ENCODE results near the gene IBA57.

Gene IBA57

DNA sequence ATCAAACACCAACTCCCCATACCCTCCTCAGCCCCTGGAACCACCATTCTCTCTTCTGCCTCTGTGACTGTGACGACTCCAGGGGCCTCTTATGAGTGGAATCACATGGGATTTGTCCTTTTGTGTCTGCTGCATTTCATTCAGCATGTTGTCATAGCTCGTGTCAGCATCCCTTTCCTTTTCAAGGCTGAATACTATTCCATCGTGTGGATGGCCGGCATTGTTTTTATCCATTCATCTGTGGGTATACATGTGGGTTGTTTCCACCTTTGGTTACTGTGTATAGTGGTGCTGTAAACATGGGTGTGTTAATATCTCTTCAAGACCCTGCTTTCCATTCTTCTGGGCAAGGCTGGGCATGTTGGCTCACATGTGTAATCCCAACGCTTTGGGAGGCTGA, 25.2 kb downstream of the IBA57 start:
- DNase-seq (ENCODE audit: low spot score): no peak

DNA sequence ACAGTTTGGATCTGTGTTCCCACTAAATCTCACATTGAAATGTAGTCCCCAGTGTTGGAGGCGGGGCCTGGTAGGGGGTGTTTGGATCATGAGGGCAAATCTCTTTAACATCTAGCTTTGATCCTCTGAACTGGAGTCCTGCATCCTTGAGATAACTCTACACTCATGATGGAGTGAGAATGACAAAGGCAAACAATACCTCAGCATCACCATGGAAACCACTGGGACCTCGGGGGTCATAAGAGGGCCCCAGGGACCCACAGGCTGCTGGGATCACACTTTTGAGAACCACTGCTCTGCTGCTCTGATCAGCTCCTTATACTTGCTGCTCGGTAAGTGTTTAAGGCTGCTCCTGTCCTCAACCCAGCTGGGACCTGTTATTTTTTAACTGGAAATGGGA, 28.8 kb downstream of the IBA57 start:
- no peak for DNase-seq (ENCODE audit: low spot score)

DNA sequence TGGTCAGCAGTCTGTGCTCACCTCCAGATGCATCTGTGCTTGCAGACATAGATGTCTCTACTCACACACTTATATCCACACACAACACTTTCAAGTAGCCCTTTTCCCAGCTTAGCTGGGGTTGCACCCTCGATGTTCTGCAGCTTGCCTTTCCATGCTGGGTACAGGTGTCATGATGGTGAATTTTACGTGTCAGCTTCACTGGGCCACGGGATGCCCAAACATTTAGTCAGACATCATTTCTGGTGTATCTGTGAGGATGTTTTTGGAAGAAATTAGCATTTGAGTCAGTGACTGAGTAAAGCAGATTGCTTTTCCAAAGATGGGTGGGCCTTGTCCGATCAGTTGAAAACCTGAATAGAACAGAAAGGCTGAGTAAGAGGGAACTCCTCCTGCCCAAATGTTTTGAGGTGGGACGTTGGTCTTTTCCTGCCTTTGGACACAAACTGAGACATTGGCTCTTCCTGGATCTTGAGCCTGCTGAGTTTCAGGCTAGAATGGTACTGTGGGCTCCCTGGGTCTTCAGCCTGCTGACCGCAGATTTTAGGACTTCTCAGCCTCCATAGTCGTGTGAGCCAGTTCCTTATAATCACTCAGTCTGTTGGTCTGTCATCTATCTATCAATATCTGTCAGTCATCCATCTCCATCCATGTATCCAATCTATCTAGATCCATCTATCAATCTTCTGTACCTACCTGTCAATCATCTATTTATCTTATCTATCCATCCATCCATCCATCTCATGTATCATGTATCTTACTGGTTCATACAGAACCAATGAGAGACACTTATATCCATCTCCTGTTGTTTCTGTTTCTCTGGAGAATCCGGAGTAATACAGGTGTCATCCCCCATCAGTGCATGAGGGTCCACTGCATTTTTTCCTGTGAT, 29.6 kb downstream of the IBA57 start:
- no peak for DNase-seq (ENCODE audit: low spot score)

DNA sequence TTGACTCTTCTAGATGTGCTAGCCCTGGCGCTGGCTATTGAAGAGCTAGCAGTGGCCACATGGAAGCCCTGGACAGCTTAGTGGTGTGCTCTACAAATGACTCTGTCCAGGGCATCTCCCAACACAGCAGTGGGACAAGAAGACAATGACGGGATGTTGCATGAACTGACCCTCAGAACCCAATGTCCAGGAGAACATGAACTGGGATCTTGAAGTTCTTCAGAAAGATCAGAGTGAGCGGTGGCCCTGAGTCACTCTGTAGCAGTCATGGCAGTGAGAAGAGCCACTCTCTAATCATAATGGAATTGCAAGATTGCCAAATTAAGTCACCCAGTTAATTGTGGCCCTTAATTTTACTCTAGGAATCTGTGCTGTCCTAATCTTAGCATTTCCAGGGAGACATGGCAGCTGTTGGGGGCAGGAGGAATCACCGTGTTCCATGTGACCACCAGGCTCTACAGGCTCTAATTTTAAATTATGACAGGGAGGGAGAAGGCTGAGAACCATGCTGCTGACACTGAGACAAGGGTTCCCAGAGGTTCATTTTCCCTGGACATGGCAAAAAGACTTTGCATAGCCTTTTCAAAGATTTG, 32.0 kb downstream of the IBA57 start:
- no peak for DNase-seq (ENCODE audit: low spot score)

DNA sequence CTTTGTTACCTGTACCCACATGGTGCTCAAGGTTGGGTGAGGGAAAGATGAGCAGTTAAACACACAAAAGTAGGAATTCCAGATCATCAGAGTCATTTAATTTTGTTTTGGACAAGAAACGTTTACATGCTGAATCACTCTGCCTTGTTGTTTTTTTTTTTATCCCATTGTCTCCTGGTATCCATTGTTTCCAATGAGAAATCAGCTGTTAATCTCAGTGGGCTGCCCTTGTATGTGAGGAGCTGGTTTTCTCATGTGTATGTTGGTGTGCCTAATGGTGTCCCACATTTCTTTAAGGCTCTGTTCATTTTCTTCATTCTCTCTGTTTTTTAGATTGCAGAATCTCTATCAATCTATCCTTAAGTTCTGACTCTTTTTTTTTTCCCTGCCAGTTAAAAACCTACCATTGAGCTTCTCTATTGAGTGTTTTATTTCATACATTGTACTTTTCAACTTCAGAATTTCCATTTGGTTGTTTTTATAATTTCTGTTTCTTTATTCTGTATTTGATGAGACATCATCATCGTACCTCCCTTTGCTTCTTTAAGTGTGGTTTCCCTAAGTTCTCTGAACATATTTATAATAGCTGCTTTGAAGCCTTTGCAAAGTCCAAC, 33.5 kb downstream of the IBA57 start:
- no peak for DNase-seq (ENCODE audit: low spot score)

DNA sequence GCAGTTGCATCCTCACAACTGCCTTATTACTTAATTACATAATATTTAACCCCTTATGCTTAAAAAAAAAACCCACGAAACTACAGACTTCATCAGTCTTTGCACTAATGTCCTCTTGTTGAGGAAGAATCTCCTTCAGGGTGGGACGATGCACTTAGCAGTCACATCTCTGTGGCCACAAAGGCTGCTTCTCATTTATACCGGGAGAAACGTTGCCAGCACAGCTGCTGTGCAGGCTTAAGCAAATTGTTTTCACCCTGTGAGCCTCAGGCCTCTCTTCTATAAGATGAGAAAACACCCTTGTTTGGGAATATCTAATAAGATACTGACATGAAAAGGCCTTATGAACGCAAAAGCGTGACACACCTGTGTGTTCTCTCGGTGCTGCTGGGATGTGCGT, 39.4 kb downstream of the IBA57 start:
- DNase-seq (ENCODE audit: low spot score): no peak

DNA sequence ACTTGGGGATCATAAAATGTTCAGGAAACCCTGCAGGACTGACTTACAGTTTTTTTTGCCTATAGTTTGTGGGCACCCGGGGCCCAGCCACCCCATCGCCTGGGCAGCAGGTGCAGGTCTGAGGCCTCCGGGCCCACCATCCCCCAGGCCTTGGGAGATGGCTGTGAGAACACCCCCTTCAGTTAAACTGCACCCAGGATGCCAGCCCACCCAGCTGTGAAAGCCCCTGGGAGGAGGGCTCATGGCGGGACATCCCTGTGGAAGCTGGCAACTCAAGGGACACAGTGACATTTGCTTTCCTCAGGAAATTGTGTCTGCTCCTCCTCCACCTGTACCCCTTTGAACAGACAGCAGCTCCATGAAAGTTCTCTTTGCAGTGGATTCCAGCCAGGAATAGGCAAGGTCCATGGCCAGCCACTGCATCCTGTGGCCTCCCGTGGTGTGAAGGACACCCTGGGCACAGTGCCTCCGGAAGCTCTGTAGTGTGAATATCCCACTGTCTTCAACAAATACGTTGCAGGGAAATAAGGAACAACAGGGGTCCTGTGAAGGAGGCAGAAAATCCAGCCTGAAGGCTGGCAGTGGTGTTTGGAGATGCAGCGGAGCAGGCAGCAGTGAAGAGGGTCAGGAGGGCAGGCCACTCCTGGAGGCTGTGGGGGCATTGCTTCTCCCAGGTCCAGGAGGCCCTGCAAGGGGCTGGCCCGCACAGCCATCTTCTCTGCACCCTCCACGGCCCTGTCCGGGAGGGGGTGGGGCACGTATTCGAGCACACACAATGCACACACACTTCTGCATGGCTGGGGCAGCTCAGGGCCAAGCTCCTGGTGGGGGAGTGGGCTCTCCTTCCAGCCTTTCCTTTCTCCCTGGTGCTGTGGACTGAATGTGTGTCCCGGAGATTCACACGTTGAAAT, 40.2 kb downstream of the IBA57 start:
- DNase-seq (ENCODE audit: low spot score): no peak

DNA sequence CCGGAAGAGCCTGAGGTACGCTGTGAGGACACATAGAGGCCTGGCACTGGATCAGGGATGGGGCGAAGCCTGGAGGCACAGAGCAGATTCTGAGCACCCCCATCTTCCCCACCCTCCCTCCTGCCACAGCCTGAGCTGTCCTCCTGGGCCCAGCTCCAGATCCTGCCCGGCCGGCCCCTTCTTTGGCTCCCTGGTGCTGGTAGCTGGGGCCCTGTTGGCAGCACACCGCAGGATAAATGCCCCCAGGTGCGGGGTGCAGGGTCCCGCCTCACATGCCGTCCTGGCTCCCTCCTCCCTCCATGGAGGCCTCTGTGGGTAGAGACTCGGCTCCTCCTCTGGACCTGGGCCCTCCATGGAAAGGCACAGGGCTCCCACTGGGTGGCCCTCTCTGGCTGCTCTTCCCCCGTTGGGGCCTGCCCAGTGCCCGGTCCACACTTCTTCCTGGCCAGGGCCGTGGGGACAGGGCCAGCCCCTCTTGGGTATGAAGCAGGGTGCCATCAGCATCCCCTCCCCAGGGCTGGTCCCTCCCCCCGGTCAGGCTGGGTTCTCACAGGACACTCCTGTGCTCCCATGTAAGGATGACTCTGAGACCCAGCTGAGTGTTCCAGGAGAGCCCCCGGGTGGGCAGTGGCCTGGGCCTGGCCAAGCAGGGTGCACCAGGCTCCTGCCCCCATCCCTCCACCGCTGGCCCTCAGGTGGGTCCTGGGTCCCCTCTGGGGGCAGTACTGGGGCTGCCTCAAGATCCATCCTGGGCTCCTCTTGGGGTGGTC, 41.2 kb downstream of the IBA57 start:
- no peak for DNase-seq (ENCODE audit: low spot score)

DNA sequence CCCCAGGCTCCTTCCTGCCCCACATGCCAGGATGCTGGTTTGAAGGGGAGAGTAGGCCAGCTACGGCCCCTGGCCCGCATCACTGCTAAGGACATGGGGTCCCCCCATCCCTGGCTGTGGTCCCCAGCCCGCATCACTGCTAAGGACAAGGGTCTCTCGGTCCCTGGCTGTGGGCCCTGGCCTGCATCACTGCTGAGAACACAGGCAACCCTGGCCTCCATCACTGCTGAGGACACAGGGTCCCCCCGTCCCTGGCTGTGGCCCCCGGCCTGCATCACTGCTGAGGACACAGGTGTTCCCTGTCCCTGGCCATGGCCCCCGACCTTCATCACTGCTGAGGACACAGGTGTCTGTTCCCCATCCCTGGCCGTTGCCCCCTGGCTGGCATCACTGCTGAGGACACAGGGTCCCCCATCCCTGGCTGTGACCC, 41.8 kb downstream of the IBA57 start:
- no peak for DNase-seq (ENCODE audit: low spot score)

DNA sequence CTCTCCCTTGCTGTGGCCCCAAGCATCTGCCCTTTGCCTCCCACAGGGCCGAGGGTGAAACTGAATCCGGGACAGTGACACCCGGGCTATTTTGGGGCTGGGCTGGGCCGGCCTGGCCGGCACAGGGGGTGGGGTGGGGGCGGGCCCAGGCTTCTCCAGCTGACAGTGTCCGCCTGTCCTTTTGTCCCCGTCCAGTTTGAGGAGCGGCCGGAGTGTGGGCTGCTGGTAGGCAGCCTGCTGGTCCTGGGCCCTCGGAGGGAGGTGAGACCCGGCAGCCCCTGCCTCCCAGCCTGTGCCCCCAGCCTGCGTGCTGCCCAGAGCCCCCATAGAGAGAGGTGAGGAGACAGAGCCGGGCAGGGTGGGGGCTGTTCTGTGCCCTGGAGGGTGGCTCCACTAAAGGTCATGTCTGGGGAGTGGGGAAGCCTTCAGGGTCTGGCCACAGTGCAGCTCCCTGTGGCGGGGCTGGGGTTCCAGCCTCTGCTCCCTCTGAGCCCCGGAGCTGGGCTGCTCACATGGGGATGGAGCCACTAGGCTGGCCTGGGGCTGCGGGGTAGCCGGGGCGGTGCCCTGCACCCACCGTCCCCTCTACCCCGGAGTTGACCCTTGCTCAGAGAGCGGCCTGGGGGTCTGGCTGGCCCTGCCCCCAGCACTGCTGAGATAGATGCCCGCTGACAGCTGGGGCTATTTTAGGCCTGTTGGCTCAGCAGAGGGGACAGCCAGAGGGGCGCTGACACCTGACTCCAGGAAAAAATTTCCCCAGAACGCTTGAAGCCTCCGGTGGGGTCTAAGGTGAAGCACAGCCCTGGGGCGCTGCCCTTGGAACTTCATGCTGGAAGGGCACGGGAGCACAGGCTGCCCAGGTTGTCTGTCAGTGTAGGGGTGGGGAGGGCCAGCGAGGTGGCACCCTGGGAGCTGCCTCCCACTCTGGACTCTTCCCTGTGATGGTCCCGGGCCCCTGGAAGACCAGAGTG, 42.5 kb downstream of the IBA57 start, which contains the start of gene OBSCN:
OBSCN (plus strand) TSS at position 194 of the 971 bp plus-strand sequence. CDS start 3,740 bp downstream, outside the sequence.
- DNase-seq (ENCODE audit: low spot score): no peak

DNA sequence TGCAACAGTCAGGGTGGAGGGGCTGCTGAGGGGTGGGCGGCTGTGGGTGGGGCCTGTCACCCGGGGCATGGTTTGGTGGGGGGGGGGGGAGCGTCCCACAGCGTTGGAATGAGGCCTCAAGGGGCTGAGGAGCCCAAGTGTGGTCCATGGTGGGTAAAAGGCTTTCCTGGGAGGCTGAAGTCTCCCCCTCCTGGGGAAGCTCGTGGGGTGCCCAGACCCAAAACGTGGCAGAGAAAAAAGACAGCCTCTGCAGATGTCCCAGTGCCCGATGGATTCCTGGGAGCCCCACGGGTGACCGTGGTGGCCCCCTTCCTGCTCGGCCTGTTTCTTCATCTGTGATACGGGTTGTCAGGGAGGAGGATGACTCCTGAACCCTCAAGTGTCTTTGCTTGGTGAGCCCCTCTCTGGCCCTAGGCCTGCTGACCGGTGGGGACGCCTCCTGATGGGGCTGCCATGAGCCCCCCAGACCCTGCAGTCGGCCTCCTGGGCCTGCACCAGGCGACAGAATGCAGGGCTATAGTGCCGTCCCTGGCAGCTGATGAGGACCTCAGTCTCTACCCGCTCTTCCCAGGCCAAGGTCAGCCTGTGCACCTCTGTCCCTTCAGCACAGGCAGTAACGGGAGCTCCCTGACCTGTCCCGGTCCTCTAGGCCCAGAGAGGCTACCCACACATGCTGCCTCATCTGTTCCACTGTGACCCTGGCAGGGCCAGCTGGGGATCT, 43.4 kb downstream of the IBA57 start:
- no peak for DNase-seq (ENCODE audit: low spot score)

DNA sequence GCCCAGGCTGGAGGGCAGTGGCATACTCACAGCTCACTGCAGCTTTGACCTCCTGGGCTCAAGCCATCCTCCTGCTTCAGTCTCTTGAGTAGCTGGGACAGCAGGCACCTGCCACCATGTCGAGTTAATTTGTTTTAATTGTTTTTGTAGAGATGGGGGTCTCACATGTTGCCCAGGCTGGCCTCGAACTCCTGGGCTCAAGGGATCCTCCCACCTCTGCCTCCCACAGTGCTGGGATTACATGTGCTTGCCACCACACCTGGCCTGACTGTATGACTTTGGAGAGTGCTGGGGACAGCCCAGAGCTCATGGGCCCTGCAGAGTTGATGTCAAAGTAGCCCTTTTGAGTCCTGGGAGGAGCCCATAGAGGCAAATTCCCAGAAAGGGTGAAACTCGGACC, 44.1 kb downstream of the IBA57 start:
- no peak for DNase-seq (ENCODE audit: low spot score)

DNA sequence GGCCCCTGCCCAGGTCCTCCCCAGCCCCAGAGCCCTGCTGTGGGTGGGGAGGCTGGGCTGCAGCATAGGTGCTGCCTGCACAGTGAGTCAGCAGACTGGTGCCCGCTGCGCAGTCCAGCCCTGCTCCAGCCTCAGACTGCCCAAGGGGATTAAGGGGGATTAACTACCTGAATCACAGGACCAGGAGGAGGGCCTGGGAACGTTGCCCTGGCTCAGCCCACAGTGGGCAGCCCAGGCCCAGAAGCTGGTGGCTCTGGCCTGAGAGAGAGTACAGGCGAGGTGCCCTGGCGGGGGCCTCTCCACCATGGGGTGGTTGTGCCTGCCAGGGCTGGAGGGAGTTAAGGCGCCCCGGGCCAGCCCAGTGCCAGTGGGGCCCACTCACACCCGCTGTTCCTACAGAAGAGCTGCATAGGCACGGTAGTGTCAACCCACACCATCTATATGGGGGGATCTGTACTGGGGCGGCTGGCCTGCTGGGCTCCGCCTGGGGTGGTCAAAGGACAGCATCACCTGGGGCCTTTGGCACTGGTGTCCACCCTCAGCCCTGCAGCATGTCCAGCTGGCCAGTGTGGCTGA, 44.6 kb downstream of the IBA57 start:
- DNase-seq (ENCODE audit: low spot score): no peak

DNA sequence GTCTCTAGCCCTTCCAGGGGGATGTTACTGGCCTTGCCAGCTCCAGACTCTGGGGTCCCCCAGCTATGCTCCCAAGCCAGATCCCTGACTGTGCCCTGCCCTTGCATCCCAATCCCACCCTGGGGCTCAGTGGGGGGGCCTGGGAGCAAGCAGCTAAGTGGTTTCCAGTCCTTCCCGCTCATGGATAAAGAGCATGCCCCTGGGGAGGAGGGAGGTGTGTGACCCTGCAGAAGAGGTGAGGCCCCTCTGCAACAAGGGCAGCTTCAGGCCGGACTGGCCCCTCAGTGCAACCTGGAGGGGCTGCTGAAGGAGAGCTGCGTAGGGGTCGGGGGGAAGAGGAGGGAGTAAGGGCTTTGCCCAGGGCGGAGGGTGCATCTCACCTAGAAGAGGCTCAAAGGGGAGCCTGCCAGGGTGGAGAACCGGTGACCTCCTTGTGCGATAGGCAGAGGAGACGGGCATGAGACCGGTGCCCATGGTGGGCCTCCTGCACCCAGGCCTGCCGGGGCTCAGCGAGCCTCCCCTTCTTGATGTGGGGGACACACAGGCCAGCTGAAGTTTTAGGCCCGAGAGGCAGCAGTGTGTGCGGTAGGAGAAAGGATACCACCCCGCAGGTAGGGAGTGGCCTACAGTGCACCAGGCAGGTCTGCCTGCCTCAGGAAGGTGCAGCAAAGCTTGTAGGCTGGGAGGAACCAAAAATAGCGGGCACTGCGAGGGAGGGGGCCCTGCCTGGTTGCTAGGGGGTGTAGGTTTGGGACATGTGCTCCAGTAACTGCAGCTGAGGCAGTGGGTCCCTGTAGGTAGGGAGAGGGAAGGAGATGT, 45.3 kb downstream of the IBA57 start:
- no peak for DNase-seq (ENCODE audit: low spot score)

DNA sequence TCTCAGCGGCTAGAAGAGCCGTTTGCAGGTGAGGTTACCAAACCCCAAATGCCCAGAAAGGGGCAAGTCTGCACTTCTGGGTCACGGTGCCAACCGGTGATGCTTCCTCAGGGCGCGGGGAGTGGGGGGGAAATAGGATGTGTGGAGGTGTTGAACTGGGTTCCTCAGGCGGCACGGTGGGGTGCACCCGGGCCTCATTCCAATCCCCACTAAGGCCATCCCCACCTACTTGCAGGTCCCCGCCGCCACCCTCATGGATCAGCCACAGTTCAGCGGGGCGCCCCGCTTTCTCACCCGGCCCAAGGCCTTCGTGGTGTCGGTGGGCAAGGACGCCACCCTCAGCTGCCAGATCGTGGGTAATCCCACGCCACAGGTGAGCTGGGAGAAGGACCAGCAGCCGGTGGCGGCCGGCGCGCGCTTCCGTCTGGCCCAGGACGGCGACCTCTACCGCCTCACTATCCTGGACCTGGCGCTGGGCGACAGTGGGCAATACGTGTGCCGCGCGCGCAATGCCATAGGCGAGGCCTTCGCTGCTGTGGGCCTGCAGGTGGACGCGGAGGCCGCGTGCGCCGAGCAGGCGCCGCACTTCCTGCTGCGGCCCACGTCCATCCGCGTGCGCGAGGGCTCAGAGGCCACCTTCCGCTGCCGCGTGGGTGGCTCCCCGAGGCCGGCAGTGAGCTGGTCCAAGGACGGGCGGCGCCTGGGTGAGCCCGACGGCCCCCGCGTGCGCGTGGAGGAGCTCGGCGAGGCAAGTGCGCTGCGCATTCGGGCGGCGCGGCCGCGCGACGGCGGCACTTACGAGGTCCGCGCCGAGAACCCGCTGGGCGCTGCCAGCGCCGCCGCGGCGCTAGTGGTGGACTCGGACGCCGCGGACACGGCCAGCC, 46.2 kb downstream of the IBA57 start:
- DNase-seq (ENCODE audit: low spot score): no peak

DNA sequence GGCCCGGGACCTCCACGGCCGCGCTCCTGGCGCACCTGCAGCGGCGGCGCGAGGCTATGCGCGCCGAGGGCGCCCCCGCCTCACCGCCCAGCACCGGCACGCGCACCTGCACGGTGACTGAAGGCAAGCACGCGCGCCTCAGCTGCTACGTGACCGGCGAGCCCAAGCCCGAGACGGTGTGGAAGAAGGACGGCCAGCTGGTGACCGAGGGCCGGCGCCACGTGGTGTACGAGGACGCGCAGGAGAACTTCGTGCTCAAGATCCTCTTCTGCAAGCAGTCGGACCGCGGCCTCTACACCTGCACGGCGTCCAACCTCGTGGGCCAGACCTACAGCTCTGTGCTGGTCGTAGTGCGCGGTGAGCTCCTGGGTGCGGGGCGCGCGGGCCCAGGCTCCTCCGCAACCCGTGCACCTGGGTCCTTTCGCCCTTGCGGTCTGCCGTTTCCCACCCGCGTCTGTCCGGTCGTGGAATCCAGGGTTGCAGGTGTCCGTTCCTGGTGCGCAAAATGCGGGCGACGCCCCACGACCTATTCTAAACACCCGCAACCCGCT, 46.9 kb downstream of the IBA57 start:
- no peak for DNase-seq (ENCODE audit: low spot score)
